Activated CD8-positive, alpha-beta T cell treated with anti-CD3 and anti-CD28 coated beads, Interleukin-2, amount 10 ng/mL, durations not matched to agents 7 days and 5 days (primary cell): ENCODE data around the gene PPARD. TPM values are rescaled to one million over a fixed set of nuclear protein-coding genes. Genes with fewer than 3 reads are reported as not detected.
"Not testable (repeated sequence)": the region's sequence is repeated elsewhere in the genome, so short reads cannot be mapped to it uniquely, and the experiment has no call there.

Experiments
- ATAC-seq: fragments of 150-1000 bp; cut with Tn5 transposase; one replicate; pipeline ENCODE4 v1.10.0; 2021; ENCODE audit warnings: moderate library complexity
- CTCF ChIA-PET: fragments of 350-600 bp; sonication (Branson Sonifier 250); formaldehyde crosslinking; loops from one replicate; lab custom pipeline; 2021; ENCODE audit warnings: antibody characterized with exemption; lab: Charles Lee
- POLR2A ChIA-PET: fragments of 350-600 bp; sonication (Branson Sonifier 250); formaldehyde crosslinking; loops from one replicate; lab custom pipeline; 2021; ENCODE audit warnings: antibody characterized with exemption; lab: Charles Lee
- DNase-seq: peaks from one replicate; pipeline ENCODE4 v3.0.0-alpha.2; 2020
- H3K27ac Mint-ChIP-seq: one replicate; pipeline ENCODE4 v1.8.0; 2021; ENCODE audit warnings: mild to moderate bottlenecking, mixed read lengths
- H3K27me3 Mint-ChIP-seq: one replicate; pipeline ENCODE4 v1.8.0; 2021; ENCODE audit warnings: low read depth, mixed read lengths
- H3K36me3 Mint-ChIP-seq: one replicate; pipeline ENCODE4 v1.8.0; 2021; ENCODE audit warnings: low read depth, mixed read lengths
- H3K4me1 Mint-ChIP-seq: one replicate; pipeline ENCODE4 v1.8.0; 2021; ENCODE audit warnings: low read depth, mixed read lengths
- H3K4me3 Mint-ChIP-seq: one replicate; pipeline ENCODE4 v1.8.0; 2021; ENCODE audit warnings: mild to moderate bottlenecking, mixed read lengths
- H3K9me3 Mint-ChIP-seq: one replicate; pipeline ENCODE4 v1.8.0; 2022; ENCODE audit warnings: mixed read lengths; ENCODE audit not compliant: insufficient read depth
- total RNA-seq, 2 experiments: library from RNA; stranded (reverse); gene quantifications; one replicate each; pipeline ENCODE4 v1.2.3, GENCODE V29; 2021

PPARD gene
- total RNA-seq, 2 experiments from 2014 or later, result 36.3 to 36.7 TPM

GRCh38 chr6:35300848-35301247 lies 41.5 kb upstream of the PPARD start:
- Mint-ChIP-seq H3K9me3 (no peaks in the 10 kb centered on the region), H3K27ac (peak overlapping the region; percentile 98), H3K4me1 (peaks cover 67% of the 10 kb centered on the region), H3K4me3 (peak overlapping the region; percentile 90), H3K27me3 (no peaks in the 10 kb centered on the region), H3K36me3 (peaks cover 62% of the 10 kb centered on the region)
- ATAC-seq, result no peak
- DNase-seq, result peak; percentile 53
- CTCF ChIA-PET, result interaction anchor here (1.1 to 16.7 kb wide), 6 partner anchors 17 to 167 kb away, joined by 3 to 446 read pairs (median 12); partner anchors contain the start of genes FANCE, PPARD and RPL10A
- POLR2A ChIA-PET, result interaction anchor here (1.1 to 6.7 kb wide), 4 partner anchors 10 to 167 kb away, joined by 3 to 59 read pairs (median 22); partner anchors contain the start of gene RPL10A

GRCh38 chr6:35302604-35303241 lies 39.6 kb upstream of the PPARD start:
- ATAC-seq, result peak; percentile 85

GRCh38 chr6:35304299-35304698 lies 38.1 kb upstream of the PPARD start:
- DNase-seq (no peak), ATAC-seq (no peak)
- Mint-ChIP-seq H3K4me1 (peaks cover 84% of the 10 kb centered on the region), H3K9me3 (no peaks in the 10 kb centered on the region), H3K36me3 (peaks cover 74% of the 10 kb centered on the region), H3K27ac (peak overlapping the region; percentile 79), H3K27me3 (no peaks in the 10 kb centered on the region), H3K4me3 (peak overlapping the region; percentile 84)
- ChIA-PET CTCF (interaction anchor here (1.8 to 16.7 kb wide), 2 partner anchors 14 to 146 kb away, joined by 11 to 446 read pairs; no protein-coding TSS in a partner anchor), POLR2A (no interaction called here)

More at GRCh38 chr6:35302604-35303241, 39.6 kb upstream of the PPARD start:
- Mint-ChIP-seq H3K27ac (peak overlapping the region; percentile 98), H3K27me3 (no peaks in the 10 kb centered on the region), H3K4me3 (peak overlapping the region; percentile 84), H3K36me3 (peaks cover 71% of the 10 kb centered on the region), H3K9me3 (no peaks in the 10 kb centered on the region), H3K4me1 (peaks cover 73% of the 10 kb centered on the region)
- CTCF ChIA-PET, result interaction anchor here (0.9 to 16.7 kb wide), 7 partner anchors 9 to 165 kb away, joined by 3 to 446 read pairs (median 6); partner anchors contain the start of genes RPL10A and ZNF76
- DNase-seq, result peak; percentile 94
- POLR2A ChIA-PET, result interaction anchor here (0.6 to 1.8 kb wide), 8 partner anchors 9 to 341 kb away, joined by 3 to 23 read pairs (median 5); partner anchors contain the start of gene RPL10A

- H3K4me3 Mint-ChIP-seq, result no peak overlapping the region
- ChIA-PET CTCF (interaction anchor here (0.5 to 26.7 kb wide), 3 partner anchors 5 to 377 kb away, joined by 3 to 446 read pairs (median 446); partner anchors contain the start of gene DEF6), POLR2A (interaction anchor here (0.7 kb wide), 1 partner anchor 14 kb away, joined by 4 read pairs; no protein-coding TSS in a partner anchor)
- no peaks in the 10 kb centered on the region for H3K27me3 Mint-ChIP-seq
- peak; percentile 35 for DNase-seq
- H3K27ac Mint-ChIP-seq, result no peak overlapping the region
- H3K9me3 Mint-ChIP-seq, result no peaks in the 10 kb centered on the region
- peaks cover 84% of the 10 kb centered on the region for H3K4me1 Mint-ChIP-seq
- ATAC-seq, result no peak
- peaks cover 75% of the 10 kb centered on the region for H3K36me3 Mint-ChIP-seq
Observed at GRCh38 chr6:35305117-35305516, 37.2 kb upstream of the PPARD start.

- H3K4me1 Mint-ChIP-seq, result peaks cover 84% of the 10 kb centered on the region
- H3K27me3 Mint-ChIP-seq, ATAC-seq, POLR2A ChIA-PET, H3K4me3 Mint-ChIP-seq, DNase-seq, H3K9me3 Mint-ChIP-seq: not testable (repeated sequence)
- H3K27ac Mint-ChIP-seq, result peak overlapping the region; percentile 48
- peaks cover 81% of the 10 kb centered on the region for H3K36me3 Mint-ChIP-seq
- CTCF ChIA-PET, result interaction anchor here (16.7 to 26.7 kb wide), 2 partner anchors 7 to 11 kb away, joined by 446 read pairs; partner anchors contain the start of gene DEF6
Observed at GRCh38 chr6:35307138-35307537, 35.2 kb upstream of the PPARD start.

- H3K27me3 Mint-ChIP-seq, H3K4me3 Mint-ChIP-seq, DNase-seq, ATAC-seq, H3K9me3 Mint-ChIP-seq: not testable (repeated sequence)
- H3K4me1 Mint-ChIP-seq, result peaks cover 81% of the 10 kb centered on the region
- ChIA-PET CTCF (interaction anchor here (1.0 to 26.7 kb wide), 4 partner anchors 8 to 33 kb away, joined by 3 to 446 read pairs (median 240); partner anchors contain the start of genes DEF6 and PPARD), POLR2A (interaction anchor here (1.0 to 4.3 kb wide), 2 partner anchors 9 to 10 kb away, joined by 3 to 59 read pairs; partner anchors contain the start of gene DEF6)
- peaks cover 79% of the 10 kb centered on the region for H3K36me3 Mint-ChIP-seq
- peak overlapping the region; percentile 96 for H3K27ac Mint-ChIP-seq
Observed at GRCh38 chr6:35308543-35308942, 33.8 kb upstream of the PPARD start.

- POLR2A ChIA-PET, result interaction anchor here (0.7 to 4.3 kb wide), 6 partner anchors 11 to 140 kb away, joined by 3 to 59 read pairs (median 6); partner anchors contain the start of genes DEF6 and PPARD
- Mint-ChIP-seq H3K27me3 (no peaks in the 10 kb centered on the region), H3K27ac (peak overlapping the region; percentile 96), H3K36me3 (peaks cover 79% of the 10 kb centered on the region), H3K9me3 (no peaks in the 10 kb centered on the region), H3K4me3 (peak overlapping the region; percentile 65), H3K4me1 (peaks cover 81% of the 10 kb centered on the region)
- ATAC-seq (no peak), DNase-seq (no peak)
- CTCF ChIA-PET, result interaction anchor here (0.6 to 26.7 kb wide), 6 partner anchors 9 to 140 kb away, joined by 3 to 446 read pairs (median 4); partner anchors contain the start of genes DEF6 and PPARD
Observed at GRCh38 chr6:35309611-35310264, 32.6 kb upstream of the PPARD start.

- Mint-ChIP-seq H3K27ac (peak overlapping the region; percentile 96), H3K27me3 (no peaks in the 10 kb centered on the region), H3K9me3 (no peaks in the 10 kb centered on the region), H3K4me1 (peaks cover 87% of the 10 kb centered on the region), H3K4me3 (peak overlapping the region; percentile 65), H3K36me3 (peaks cover 82% of the 10 kb centered on the region)
- DNase-seq (peak; percentile 31), ATAC-seq (peak; percentile 50)
- ChIA-PET CTCF (interaction anchor here (0.9 to 26.7 kb wide), 5 partner anchors 10 to 139 kb away, joined by 3 to 446 read pairs (median 5); partner anchors contain the start of gene DEF6), POLR2A (interaction anchor here (0.6 to 4.3 kb wide), 9 partner anchors 7 to 141 kb away, joined by 3 to 59 read pairs (median 4); partner anchors contain the start of genes DEF6 and PPARD)
Observed at GRCh38 chr6:35310265-35310831, 32.0 kb upstream of the PPARD start.

GRCh38 chr6:35311390-35312075 lies 30.8 kb upstream of the PPARD start:
- peaks cover 85% of the 10 kb centered on the region for H3K36me3 Mint-ChIP-seq
- H3K27me3 Mint-ChIP-seq, result no peaks in the 10 kb centered on the region

More at GRCh38 chr6:35311390-35312075, 30.8 kb upstream of the PPARD start:
- no peaks in the 10 kb centered on the region for H3K9me3 Mint-ChIP-seq
- peaks cover 86% of the 10 kb centered on the region for H3K4me1 Mint-ChIP-seq
- DNase-seq (peak; percentile 78), ATAC-seq (peak; percentile 88)
- H3K4me3 Mint-ChIP-seq, result peak overlapping the region; percentile 65
- peak overlapping the region; percentile 96 for H3K27ac Mint-ChIP-seq
- CTCF ChIA-PET, result interaction anchor here (0.7 to 26.7 kb wide), 8 partner anchors 11 to 211 kb away, joined by 3 to 446 read pairs (median 4); partner anchors contain the start of genes DEF6 and RPL10A
- POLR2A ChIA-PET, result interaction anchor here (0.8 to 4.3 kb wide), 7 partner anchors 9 to 139 kb away, joined by 3 to 59 read pairs (median 4); partner anchors contain the start of gene DEF6
